SK-N-MC (cell line): ENCODE measurements around the gene SERPINA3.

Source experiments
- EZH2 ChIP-seq: fragments of 200-600 bp; sonication (generic); IDR thresholded peaks from one replicate; pipeline ENCODE4 v1.6.1; 2017; ENCODE audit warnings: antibody characterized with exemption
- POLR2AphosphoS5 ChIP-seq: IDR thresholded peaks from 2 replicates; pipeline ENCODE4 v1.6.1; 2012; ENCODE audit warnings: mild to moderate bottlenecking, low read depth, low read length, borderline replicate concordance

DNA sequence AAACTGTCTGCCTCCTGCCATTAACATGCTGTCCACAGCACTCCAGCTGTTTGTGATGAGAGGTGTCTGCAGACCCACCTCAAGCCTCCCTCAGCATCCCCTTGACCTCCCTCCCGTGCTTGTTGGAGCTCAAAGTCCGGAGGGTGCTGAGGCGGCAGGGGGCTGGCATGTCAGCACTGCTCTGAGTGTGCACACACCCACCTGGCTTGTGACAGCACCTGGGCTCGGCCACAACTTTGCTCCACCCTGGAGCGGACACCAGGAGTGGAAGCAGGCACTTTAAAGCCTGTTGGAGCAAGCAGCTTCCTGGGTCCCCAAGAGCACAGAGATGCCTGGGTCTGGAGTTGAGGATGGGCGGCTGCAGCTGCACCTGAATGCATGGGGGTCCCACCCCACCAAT is 20.9 kb downstream of the SERPINA3 start:
- TF ChIP-seq EZH2: no peak
- no peak for TF ChIP-seq POLR2AphosphoS5
